ENCODE results near the gene SPO11.

SPO11 gene

GRCh38 chr20:57378646-57379262 lies 49.2 kb downstream of the SPO11 start:
- no peak for DNase-seq

DNA sequence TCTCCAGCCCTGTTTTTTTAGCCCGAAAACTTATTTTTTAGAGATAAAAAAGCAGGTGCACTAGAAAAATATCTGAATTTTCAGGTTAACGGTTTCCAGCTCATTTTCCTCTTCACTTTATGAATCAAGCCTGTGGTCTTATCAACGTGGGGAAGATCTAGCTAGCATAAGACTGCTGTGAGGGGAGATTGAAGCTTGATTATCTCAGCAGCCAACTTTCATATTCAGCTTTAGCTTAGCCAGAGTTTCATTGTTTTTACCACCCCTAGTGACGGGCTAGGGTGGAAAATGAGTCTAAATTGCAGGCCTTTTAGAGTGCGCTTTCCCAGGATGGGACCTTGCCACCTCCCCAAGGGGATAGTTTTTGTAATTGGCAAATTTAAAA lies 49.7 kb downstream of the SPO11 start:
- no peak for DNase-seq

GRCh38 chr20:57380081-57380750 lies 50.6 kb downstream of the SPO11 start:
- DNase-seq, result no peak

DNA sequence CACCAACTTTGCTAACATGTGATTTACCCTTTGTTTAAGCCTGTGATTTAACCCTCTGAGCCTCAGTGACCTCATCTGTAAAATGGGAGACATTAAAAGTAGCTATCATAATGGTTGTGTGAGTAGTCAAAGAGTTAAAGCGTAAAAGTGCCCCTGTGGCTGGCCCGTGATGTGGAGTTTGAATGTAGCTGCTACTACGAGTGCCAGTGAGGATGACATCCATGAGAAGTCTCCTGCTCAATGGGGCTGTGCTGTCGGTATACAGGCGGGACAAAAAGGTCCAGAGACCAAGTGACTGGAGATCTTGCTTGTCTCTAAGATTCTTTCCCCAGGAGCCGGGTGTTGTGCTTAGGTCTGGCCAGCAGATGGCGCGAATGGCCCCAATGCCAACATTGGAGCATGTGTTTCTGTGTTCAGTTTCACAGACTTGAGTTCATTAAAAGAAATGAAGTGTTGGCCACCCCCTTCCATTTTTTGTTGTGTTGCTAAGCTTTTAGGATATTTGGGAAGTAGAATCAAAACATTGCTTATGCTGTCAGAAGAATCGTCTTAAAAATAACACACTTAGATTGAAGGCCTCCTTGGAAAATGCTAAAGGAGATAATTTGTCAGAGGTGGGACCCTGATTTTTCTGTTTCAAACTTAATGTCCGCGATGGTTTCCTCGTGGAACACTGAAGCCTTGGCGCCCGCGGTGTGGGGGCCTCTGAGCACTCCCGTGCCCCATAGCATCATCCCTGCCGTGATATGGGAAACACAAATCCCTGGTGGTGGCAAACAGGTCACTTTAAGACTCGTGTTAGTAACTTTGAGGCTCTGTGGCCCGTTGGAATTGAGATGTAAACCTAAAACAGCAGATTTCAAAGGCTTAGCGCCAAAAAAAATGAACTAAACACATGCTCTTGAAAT lies 52.2 kb downstream of the SPO11 start:
- DNase-seq, result peak; percentile 83

- no peak for DNase-seq
Measured at GRCh38 chr20:57382516-57382915, 52.9 kb downstream of the SPO11 start.

DNA sequence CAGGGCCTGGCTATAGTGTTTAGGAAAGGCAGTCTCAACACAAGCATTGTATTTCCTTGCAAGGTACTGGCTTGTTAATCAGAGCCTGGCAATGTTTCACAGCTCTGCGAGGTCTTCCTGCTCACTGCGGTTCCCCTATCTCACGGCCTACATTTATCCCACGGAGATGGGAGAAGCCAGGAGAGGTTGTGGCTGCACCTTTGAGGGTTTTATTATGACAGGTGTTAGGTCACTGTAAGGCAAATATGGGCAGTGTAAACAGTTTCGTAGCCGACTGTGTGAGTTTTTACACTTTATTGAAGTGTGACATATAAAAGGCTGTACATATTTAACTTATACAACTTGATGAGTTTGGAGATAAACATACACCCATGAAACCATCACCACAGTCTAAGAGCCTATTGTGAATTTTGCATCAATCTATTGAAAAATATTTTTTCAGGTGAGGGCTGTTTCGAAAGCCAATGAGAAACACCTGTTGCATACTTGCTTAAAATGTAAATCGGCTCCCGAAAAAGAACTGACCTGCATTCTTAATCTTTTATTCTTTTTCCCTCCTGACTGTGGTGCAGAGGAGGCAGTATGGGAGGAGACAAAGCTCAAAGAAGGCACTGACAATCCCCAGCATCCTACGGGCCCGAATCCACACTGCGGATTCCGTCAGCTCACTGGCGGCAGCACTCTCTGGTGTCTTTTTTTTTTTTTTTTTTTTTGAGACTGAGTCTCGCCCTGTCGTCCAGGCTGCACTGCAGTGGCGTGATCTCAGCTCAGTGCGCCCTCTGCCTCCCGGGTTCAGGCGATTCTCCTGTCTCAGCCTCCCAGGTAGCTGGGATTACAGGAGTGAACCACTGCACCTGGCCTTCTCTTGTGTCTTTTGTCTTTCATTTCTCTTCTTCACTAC lies 54.1 kb downstream of the SPO11 start:
- no peak for DNase-seq

DNA sequence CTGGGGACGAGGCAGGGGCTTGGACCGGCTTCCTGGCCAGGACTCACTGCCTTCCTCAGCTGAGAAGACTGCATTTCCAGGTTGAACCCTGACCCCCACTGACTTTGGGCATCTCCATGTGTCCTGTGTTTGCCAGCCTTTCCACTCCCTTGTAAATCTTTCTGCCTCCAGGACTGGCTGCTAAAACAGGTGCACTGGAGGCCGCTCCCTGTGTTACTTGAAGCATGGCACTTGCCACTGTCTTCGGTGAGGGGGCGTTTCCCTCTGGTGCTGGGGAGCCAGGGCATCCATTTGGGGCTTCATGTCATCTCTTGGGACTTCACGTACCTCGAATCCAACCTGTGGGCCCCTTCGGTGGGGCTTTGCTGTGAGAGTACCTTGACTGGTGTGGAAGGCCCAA lies 54.9 kb downstream of the SPO11 start:
- DNase-seq, result no peak

DNA sequence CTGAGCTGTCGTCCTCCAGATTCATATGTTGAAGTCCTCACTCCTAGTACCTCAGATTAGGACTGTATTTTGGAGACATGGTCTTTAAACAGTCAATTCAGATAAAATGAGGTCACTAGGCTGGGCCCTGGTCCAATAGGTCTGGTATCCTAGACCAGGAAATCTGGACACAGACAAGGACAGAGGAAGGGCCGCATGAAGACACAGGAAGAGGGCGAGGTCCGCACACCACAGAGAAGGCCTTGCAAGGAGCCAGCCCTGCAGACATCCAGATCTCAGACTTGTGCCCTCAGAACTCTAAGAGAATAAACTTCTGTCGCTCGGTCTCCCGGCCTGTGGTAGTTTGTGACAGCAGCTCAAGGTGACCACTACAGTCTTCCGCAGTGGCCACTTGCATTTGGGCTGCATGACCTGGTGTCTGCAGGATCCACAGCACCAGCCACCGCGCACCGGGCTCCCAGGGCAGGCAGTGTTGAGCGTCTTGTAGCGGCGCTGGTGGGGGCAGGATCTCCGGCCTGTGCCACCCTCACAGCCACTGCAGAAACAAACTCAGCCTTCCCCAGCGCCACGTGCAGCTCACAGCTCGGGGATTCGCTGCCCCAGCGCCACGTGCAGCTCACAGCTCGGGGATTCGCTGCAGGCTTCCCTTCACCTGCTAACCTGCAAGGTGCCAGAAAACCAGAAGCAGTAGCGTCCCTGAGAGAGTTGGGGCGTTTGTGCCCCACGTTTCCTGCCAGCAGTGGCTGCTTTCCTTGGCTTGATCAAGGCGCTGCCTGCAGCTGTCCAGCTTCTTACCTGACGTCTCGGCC lies 55.6 kb downstream of the SPO11 start:
- DNase-seq, result no peak

GRCh38 chr20:57385940-57386339 lies 56.3 kb downstream of the SPO11 start:
- no peak for DNase-seq

DNA sequence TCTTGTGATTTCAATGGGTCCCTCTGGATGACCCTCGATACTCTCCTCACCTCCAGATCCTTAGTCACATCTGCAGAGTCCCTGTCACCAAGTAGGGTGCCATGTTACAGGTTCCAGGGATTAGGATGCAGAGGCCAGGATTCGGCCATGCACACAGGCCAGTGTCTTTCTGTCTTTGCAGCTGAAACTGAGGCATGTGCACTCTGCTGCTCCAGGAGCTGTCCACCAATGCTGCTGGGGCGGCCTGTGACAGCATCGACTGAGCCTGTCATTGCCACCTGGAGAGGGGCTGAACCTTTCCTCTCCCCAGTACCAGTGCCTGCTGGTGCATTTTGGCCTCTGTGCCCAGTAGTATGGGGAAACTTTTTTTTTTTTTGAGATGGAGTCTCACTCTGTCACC lies 57.2 kb downstream of the SPO11 start:
- DNase-seq, result no peak

GRCh38 chr20:57387463-57387862 lies 57.9 kb downstream of the SPO11 start:
- no peak for DNase-seq

GRCh38 chr20:57387945-57388371 lies 58.4 kb downstream of the SPO11 start:
- no peak for DNase-seq

DNA sequence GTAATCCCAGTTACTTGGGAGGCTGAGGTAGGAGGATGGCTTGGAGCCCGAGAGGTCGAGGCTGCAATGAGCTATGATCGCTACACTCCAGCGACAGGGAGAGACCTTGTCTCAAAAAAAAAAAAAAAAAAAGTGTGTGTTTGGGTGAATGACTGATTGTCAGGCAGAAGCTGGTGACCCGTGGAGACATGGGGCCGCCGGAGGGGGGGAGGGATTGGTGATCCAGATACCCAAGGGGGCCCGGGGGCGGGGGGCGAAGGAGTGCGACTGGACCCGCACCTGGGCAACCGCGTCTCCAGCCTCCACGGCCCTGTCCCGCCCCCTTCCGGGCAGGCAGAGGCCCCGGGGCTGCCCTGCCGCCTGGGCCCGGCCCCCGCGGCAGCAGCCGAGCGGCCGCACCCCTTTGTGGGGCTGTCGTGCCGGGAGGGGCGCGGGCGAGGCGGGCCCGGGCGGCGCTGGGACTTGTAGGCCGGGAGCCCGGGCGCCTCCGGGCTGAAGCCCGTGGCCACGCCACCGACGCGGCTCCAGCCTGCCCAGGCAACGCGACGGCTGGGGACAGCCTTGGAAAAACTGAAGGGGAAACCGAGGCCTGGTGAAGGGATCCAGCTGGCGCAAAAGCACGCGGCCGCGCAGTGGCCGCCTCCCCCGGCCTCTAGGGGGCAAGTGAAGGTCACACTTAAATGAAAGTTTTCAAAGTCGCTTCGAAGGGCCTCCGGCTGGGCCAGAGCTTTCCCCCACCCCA lies 59.5 kb downstream of the SPO11 start:
- peak; percentile 71 for DNase-seq

- DNase-seq, result peak; percentile 60
Measured at GRCh38 chr20:57389695-57390603, 60.3 kb downstream of the SPO11 start.

DNA sequence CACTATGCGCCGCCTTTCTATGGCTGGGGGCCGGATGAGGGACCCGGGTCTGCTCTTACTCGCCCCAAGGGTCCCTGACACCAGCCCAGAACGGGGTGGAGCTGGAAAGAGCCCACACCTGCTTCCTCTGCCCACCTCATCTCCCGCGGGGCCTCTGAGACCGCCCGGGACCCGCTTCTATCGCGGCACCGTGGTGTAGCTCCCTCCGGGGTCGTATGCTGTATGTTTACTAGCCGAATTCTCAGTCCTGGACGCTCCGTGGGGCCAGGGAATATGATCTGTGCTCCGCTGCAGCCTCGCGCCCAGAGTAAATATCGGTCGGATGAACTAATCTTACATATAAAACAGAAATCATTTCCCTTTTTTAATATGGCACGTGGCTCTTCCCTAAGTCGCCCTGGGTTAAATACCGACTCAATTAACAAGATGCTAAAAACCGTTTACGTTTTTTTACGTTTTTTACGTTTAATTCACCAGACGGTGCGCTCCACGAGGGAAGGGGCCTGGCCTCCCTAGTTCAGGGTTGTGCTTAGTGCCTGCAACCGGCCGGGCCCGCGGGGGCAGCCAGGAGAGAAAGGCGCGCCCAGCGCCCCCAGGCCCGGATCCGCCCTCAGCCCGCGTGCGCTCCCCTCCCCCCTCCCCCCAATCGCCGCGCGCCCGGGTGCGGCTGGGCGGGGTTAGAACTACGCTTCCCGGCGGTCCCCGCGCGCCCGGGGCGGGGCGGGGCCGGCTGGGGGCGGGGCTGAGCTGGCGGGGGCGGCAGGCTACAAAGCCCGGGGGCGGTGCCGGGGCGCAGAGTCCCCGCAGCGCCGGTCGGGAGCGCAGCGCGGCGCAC lies 61.2 kb downstream of the SPO11 start, which contains the start of gene RBM38:
Gene RBM38 (plus strand): TSS at position 793 of the 835 bp plus-strand sequence. CDS start 186 bp downstream, outside the sequence.
- peak; percentile 67 for DNase-seq

DNA sequence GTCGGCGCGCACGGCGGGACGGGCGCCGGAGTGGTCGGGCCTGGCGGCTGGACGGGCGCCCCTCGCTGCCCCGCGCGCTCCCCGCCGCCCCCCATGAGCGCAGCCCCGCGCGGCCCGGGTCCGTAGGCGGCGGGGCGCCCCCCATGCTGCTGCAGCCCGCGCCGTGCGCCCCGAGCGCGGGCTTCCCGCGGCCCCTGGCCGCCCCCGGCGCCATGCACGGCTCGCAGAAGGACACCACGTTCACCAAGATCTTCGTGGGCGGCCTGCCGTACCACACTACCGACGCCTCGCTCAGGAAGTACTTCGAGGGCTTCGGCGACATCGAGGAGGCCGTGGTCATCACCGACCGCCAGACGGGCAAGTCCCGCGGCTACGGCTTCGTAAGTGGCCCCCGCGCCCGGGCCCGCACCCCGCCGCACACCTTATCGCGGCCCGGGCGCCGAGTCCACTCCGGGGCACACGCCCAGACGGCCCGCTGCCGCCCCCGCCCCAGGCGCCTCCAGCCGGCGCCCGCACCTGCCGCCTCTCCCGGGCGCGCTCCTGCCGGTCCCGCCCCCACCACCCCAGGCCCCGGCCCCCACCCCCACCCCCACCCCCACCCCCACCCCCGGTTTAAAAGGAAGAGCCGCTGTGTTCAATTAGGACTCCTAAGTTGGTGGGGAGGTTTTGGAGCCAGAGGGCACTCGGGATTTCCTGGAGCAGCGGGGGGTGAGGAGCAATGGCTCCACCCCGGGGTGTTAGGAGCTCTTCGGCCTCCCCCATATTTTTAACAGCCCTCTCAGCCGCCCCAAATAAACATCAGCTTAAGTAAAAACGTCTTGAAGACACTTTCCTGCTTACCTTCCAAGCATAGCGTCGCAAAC lies 62.1 kb downstream of the SPO11 start:
- peak; percentile 49 for DNase-seq

DNA sequence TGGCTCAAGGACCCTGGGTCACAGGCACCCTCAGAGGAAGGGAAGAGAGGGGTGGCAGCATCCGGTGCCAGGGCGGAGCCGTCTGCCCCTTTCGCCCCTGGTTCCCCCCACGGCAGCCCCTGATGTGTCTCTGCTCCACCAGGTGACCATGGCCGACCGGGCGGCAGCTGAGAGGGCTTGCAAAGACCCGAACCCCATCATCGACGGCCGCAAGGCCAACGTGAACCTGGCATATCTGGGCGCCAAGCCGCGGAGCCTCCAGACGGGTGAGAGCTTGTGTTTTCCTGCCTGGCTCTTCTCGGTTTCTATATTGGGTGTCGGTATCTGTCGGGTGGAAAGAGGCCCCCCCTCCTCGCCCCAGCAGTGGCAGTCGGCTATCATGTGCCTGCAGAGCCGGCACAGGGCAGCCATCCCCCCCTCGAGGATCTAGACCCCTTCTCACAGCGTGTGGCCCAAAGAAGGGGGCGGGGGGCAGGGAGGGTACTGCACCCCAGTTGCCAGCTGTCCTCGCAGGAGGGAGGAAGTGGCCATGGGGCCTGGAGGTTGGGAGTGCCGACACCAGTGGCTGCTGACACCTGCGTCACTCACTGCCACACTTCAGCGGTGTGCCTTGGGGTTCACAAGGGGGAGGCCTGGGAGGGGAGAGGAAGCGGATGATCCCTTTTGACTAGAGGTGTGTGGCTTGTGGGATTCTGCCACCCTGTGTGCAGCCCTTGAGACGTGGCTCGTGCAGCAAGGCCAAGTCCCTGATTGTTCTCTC lies 63.1 kb downstream of the SPO11 start:
- no peak for DNase-seq
